Measurements from ENCODE around the gene MALL.
"Not testable (repeated sequence)": the region's sequence is repeated elsewhere in the genome, so short reads cannot be mapped to it uniquely, and the experiment has no call there.

- not testable (repeated sequence) for TF ChIP-seq NCOR1 (IDR thresholded peaks at IDR 0.05); POLR2AphosphoS5 (IDR thresholded peaks at IDR 0.05; ENCODE audit: control insufficient read depth, insufficient read depth, low read depth, low read length); MTF1 (CRISPR knock-in tag; IDR thresholded peaks at IDR 0.05; ENCODE audit: borderline replicate concordance); ZFP36 (IDR thresholded peaks at IDR 0.05; ENCODE audit: low read depth, low read length, partially characterized antibody)
These were observed 39.7 kb downstream of the MALL start for GRCh38 chr2:110075896-110076295.
